ENCODE measurements around the gene MGP. TPM values are rescaled to one million over a fixed set of nuclear protein-coding genes. Genes with fewer than 3 reads are reported as not detected.

The MGP gene
- total RNA-seq, 1 experiment from 2014 or later = not detected

Other genes with a start within 250 kb of the MGP start
- gene GUCY2C, start 189.3 kb downstream of the MGP start, total RNA-seq (2014; rRNA removed) = not detected in 2 replicates
- gene WBP11, start 82.4 kb downstream of the MGP start, total RNA-seq (2014; rRNA removed) = 20.3 and 23.4 TPM in 2 replicates
- 1.5 and 3.2 TPM in 2 replicates for gene C12orf60, start 82.2 kb downstream of the MGP start, total RNA-seq (2014; rRNA removed)
- not detected in 2 replicates for gene SMCO3, start 71.7 kb downstream of the MGP start, total RNA-seq (2014; rRNA removed)
- not detected in 2 replicates for gene ART4, start 42.3 kb downstream of the MGP start, total RNA-seq (2014; rRNA removed)
- gene ERP27, start 52.7 kb upstream of the MGP start, total RNA-seq (2014; rRNA removed) = not detected in 2 replicates
- gene ARHGDIB, start 75.7 kb upstream of the MGP start, total RNA-seq (2014; rRNA removed) = 16.0 and 16.8 TPM in 2 replicates
- not detected in 2 replicates for gene PDE6H, start 87.2 kb upstream of the MGP start, total RNA-seq (2014; rRNA removed)

Data from LHCN-M2 (cell line).